HG03066 (cell line): ENCODE results near the gene CFAP410.

Source experiments
- ATAC-seq: cut with Tn5 transposase; IDR thresholded peaks from one replicate; pipeline ENCODE4 v1.9.1; 2021; ENCODE audit warnings: low read depth; ENCODE audit not compliant: unreplicated experiment

The CFAP410 gene

DNA sequence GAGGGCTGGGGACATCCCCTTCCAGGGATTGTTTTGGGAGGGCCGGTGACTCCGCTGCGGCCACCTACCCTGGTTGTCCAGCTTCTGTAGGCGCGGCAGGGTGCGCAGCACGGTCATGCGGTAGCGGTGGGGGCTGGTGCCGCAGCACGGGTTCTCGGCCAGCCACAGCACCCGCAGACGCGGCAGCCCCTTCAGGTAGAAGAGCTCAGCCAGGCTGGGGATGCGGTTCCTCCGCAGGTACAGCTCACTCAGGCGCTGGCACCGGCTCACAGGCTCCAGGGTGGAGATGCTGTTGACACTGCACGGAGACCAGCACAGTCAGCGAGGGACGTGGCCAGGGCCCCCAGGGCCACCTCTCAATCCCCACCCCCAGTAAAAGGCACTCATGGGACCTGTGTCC lies 6.2 kb downstream of the CFAP410 start:
- no peak for ATAC-seq

DNA sequence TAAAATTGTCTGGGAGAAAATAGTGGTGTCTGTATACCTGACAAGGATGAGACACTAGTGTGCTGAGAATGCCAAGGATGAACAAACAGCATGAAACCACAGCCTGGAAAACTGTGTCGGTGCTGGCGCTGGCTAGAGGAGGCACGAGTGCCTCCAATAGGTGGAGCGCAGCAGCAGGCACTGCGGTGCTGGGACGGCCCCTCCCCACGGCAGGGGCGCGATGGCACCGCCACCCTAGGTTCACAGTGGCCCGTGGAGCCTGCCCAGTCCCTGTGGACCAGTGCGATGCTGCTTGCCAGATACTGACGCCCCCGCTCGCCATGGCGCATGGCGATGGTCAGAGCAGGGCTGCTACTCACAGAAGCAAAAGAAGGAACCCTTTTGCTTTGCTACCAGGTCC lies 6.8 kb downstream of the CFAP410 start:
- ATAC-seq: no peak

GRCh38 chr21:44331650-44332307 lies 7.4 kb downstream of the CFAP410 start:
- ATAC-seq: no peak

DNA sequence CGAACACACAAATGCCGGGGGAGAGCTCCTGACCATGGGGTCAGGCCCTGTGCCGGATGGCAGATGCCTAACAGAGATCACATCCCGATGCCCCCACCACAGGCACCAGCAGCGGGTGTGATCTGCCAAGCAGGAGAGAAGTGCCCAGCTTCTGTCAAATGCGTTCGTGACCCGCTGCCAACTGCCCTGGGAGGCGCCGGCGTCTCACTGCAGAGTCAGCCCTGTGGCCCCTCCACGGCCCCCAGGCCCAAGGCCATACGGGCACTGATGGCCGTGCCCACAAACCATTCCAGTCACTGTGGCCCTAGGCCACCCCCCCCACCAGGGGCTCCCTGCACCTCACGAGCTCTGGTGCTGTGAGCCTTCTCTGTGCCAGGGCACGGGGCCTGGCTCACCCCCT lies 8.0 kb downstream of the CFAP410 start:
- ATAC-seq: no peak

GRCh38 chr21:44330698-44331097 lies 8.5 kb downstream of the CFAP410 start:
- no peak for ATAC-seq

- no peak for ATAC-seq
Measured at GRCh38 chr21:44329971-44330681, 9.1 kb downstream of the CFAP410 start.

DNA sequence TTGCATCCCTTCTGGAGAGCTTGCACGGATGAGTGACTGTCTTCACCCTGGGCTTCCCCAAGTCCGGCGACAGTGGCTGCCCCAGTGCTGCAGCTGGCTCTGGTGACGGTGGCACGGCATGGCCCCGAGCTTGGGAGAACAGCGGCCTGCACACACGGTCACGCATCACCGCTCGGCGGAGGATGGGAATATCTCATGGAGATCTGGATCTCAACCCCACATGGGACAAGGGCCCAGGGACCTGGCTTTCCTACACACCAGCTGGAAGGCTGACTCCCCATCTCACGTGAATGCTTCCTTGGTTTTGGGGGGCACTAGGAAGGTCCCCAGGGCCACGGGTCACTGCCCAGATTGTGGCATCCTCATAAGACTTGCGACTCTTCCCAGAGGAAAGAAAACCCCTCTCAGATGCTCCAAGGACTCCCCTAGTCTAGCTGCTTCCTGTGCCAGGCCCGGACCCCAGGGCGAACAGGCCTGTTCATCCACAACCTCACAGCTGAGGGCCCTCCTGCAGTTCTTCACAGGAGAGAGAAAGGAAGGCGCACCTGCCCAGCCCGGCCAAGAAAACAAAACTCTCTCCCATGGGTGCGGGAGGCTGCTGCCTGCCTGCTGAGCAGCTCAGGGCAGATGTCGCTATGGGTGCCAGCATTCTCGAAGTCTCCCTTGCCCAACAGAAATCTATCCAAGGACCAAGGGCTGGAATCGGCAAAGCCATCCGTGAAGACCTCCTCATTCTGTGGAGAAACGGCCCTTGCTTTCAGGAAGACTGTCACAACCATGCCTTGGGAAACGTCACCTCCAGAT lies 9.9 kb downstream of the CFAP410 start:
- no peak for ATAC-seq

GRCh38 chr21:44328242-44328895 lies 10.8 kb downstream of the CFAP410 start:
- no peak for ATAC-seq

DNA sequence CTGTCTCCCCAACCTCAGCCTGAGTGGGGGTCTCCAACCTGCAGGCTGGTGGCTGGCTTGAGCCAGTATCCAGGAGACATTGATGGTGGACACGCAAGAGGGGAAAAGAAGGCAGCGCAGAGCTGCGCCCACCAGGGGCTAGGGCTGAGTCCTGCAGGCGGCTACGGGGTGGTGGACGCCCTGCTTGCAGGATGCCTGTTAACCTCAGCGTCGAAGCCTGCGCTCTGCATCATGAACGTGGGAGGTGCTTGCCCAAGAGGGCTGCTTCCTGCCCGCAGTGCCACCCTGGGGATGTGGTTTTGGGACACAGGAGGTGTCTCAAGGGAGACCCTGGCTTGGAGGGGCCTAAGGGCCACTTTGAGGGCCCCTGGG lies 11.6 kb downstream of the CFAP410 start:
- ATAC-seq: no peak

- ATAC-seq: no peak
Measured at GRCh38 chr21:44326716-44327602, 12.2 kb downstream of the CFAP410 start.

DNA sequence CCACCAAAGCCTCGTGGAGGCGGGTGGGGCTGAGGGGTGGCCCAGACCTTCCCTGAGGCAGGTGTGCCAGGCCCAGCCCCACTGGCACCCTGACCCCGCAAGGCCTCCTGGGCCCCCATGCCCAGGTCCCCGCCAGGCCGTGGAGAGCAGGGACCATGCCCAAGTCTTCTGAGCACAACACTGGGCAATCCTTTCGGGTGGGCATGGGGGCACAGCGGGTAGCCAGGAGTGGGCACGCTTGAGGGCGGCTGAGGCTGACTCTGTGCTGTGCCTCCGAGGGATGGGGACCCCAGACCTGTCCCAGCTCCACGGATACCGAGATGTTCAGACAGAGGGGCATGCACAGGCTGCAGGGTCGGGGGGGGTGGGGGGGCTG lies 12.9 kb downstream of the CFAP410 start:
- no peak for ATAC-seq

- no peak for ATAC-seq
Measured at GRCh38 chr21:44325386-44326271, 13.6 kb downstream of the CFAP410 start.

- ATAC-seq: no peak
Measured at GRCh38 chr21:44324854-44325107, 14.4 kb downstream of the CFAP410 start.

GRCh38 chr21:44324106-44324853 lies 14.9 kb downstream of the CFAP410 start:
- no peak for ATAC-seq

DNA sequence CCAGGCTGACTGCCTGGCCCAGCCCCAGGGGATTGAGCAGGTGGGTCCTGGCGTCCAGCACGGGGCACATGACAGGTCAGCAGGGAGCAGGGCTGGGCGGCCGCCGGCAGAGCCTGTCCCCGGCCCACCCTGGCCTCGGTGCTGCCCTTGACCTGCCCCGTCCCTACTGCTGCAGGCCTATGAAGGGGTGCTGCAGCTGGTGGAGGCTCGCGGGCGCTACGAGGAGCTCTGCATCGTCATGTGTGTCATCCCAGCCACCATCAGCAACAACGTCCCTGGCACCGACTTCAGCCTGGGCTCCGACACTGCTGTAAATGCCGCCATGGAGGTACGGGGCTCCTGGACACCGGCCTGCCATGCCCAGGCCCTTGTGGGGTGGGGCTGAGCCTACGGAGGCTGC lies 15.6 kb downstream of the CFAP410 start:
- no peak for ATAC-seq

DNA sequence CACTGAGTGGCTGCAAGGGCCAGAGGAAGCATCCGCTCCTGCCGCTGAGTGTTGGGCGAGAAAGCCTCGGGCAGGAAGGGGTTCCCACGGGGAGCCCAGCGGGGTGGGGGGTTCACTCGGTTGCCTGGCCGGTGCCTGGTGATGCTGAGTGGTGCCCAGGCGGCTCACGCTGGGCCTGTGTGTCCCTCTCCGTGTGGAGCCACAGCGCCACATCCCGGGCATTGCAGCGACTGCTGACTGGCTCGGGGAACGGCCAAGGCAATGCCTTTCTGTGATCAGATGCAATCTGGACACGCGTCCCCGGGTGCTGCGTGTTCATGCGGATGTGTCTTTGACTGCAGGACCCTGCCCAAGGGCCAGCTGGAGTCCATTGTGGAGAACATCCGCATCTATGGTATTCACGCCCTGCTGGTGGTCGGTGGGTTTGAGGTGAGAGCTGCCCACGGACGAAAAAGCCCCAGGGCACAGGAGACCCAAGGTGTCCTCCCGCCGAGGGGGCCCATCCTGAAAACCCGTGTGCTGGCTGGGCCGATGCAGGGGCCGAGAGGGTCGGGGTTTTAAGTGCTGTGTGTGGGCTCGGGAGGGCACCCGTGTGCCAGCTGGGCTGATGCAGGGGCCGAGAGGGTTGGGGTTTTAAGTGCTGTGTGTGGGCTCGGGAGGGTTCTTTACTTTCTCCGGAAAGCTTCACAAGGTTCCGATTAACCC lies 16.4 kb downstream of the CFAP410 start:
- no peak for ATAC-seq

GRCh38 chr21:44321846-44322450 lies 17.2 kb downstream of the CFAP410 start:
- ATAC-seq: no peak

DNA sequence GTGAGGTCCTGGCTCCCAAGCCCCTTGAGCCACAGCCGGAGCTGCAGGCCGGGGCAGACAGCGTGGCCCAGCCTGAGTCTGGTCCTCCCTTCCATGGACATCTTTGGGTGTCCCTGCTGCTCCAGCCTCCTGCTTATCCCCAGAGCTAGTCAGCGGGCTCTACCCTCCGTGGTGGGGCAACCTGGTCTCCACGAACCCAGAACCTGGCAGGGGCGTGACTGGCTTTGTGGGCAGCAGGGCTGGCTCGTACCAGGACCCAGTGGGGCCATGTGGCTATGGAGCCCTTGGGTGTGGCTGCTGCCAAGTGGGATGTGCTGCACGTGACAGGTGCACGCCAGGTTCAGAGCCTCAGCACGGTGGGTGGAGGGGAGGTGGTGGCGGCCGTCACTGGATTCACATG lies 18.3 kb downstream of the CFAP410 start:
- ATAC-seq: no peak
